Cardiac muscle cell (in vitro differentiated cells and primary cell): ENCODE results near the gene QPCT. TPM values are rescaled to one million over a fixed set of nuclear protein-coding genes. Genes with fewer than 3 reads are reported as not detected.

Experiments
- DNase-seq, 2 donors: peaks; one replicate each; pipeline versions ENCODE4 v3.0.0 to v3.0.0-alpha.2; 2010 to 2017; ENCODE audit warnings: low read depth in 1 of 2, low spot score in 1 of 2
- H3K27ac ChIP-seq: fragments of 200-600 bp; sonication (generic); 2 replicates; pipeline ENCODE4 v1.5.1; 2016
- H3K27me3 ChIP-seq: fragments of 200-600 bp; sonication (generic); 2 replicates; pipeline ENCODE4 v1.6.0; 2016; ENCODE audit warnings: control low read depth
- H3K36me3 ChIP-seq: fragments of 200-600 bp; sonication (generic); 2 replicates; pipeline ENCODE4 v1.5.1; 2016; ENCODE audit warnings: control low read depth
- H3K4me1 ChIP-seq: fragments of 200-600 bp; sonication (generic); 2 replicates; pipeline ENCODE4 v1.8.1; 2017; ENCODE audit warnings: low read depth, mild to moderate bottlenecking, mixed run types
- H3K4me3 ChIP-seq: fragments of 200-600 bp; sonication (generic); 2 replicates; pipeline ENCODE4 v1.5.1; 2016; ENCODE audit warnings: mild to moderate bottlenecking
- H3K9me3 ChIP-seq: fragments of 200-600 bp; sonication (generic); 2 replicates; pipeline ENCODE4 v1.5.1; 2017; ENCODE audit warnings: low read depth, mild to moderate bottlenecking, control low read depth
- CTCF ChIP-seq: IDR thresholded peaks from 2 replicates; pipeline ENCODE4 v1.5.1; 2012; ENCODE audit warnings: low read depth, mild to moderate bottlenecking, low read length
- polyA plus RNA-seq: library from polyadenylated mRNA; unstranded; fragments of >200 nt; fragmentation: Nextera tagmentation; extraction: Ambion mirVana; gene quantifications from 2 replicates; pipeline ENCODE4 v1.2.1, GENCODE V29; 2016
- total RNA-seq: library from RNA; depleted of rRNA; stranded (reverse); fragments of >200 nt; gene quantifications from 2 replicates; pipeline ENCODE4 v1.2.3, GENCODE V29; 2016

Gene QPCT
- total and polyA plus RNA-seq, 2 experiments from 2014 or later: 0.33 TPM; not detected in 1

GRCh38 chr2:37370666-37371065 lies 26.2 kb downstream of the QPCT start:
- Histone ChIP-seq H3K9me3 (no peaks in the 10 kb centered on the region), H3K27me3 (no peaks in the 10 kb centered on the region), H3K36me3 (no peaks in the 10 kb centered on the region), H3K4me3 (no peak overlapping the region), H3K4me1 (no peaks in the 10 kb centered on the region), H3K27ac (no peak overlapping the region)
- DNase-seq: no peak
- no peak for TF ChIP-seq CTCF

GRCh38 chr2:37372000-37372399 lies 27.6 kb downstream of the QPCT start:
- H3K27me3 ChIP-seq: no peaks in the 10 kb centered on the region
- H3K27ac ChIP-seq: no peak overlapping the region
- no peak overlapping the region for H3K4me3 ChIP-seq
- no peak for TF ChIP-seq CTCF
- no peaks in the 10 kb centered on the region for H3K9me3 ChIP-seq
- no peak for DNase-seq
- no peaks in the 10 kb centered on the region for H3K4me1 ChIP-seq
- H3K36me3 ChIP-seq: no peaks in the 10 kb centered on the region

- TF ChIP-seq CTCF: no peak
Measured at GRCh38 chr2:37375741-37376288, 31.4 kb downstream of the QPCT start.

GRCh38 chr2:37376421-37377186 lies 32.2 kb downstream of the QPCT start:
- no peaks in the 10 kb centered on the region for H3K27me3 ChIP-seq
- no peak overlapping the region for H3K27ac ChIP-seq
- no peaks in the 10 kb centered on the region for H3K9me3 ChIP-seq
- H3K4me3 ChIP-seq: no peak overlapping the region
- no peak for TF ChIP-seq CTCF
- H3K4me1 ChIP-seq: no peaks in the 10 kb centered on the region
- no peaks in the 10 kb centered on the region for H3K36me3 ChIP-seq
- peak in 1 of 2 donors; percentile 80 for DNase-seq

More at GRCh38 chr2:37375741-37376288, 31.4 kb downstream of the QPCT start:
- Histone ChIP-seq H3K4me3 (no peak overlapping the region), H3K27ac (no peak overlapping the region), H3K4me1 (no peaks in the 10 kb centered on the region), H3K27me3 (no peaks in the 10 kb centered on the region), H3K36me3 (no peaks in the 10 kb centered on the region), H3K9me3 (no peaks in the 10 kb centered on the region)
- no peak for DNase-seq

GRCh38 chr2:37377187-37377532 lies 32.7 kb downstream of the QPCT start:
- H3K4me3 ChIP-seq: no peak overlapping the region
- peak in 1 of 2 donors; percentile 41 for DNase-seq
- no peak for TF ChIP-seq CTCF
- no peaks in the 10 kb centered on the region for H3K36me3 ChIP-seq
- H3K4me1 ChIP-seq: no peaks in the 10 kb centered on the region
- H3K9me3 ChIP-seq: no peaks in the 10 kb centered on the region
- no peaks in the 10 kb centered on the region for H3K27me3 ChIP-seq
- H3K27ac ChIP-seq: no peak overlapping the region
